Measurements from ENCODE around the gene SMYD3.

DNA sequence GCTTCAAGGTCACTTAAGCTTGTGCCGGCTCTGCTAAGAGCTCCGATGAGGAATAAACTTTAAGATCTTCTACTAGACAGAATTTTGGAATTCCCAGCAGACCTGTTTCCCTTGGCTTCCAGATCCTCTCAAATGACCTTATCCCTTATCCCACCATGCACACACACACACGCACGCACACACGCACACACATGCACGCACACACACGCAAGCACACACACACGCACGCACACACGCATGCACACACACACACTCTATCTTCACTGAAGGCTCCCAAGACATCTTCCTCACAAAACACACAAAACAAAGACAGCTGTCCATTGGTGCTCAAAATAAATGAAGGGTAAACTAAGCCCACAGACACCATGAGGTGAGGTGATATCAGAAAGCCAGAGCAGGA is 692.4 kb downstream of the SMYD3 start:
- TF ChIP-seq MAZ (IDR thresholded peaks at IDR 0.05; ENCODE audit: borderline replicate concordance, low read depth, low read length) (no peak), MAFK (IDR thresholded peaks at IDR 0.05; ENCODE audit: low read depth, low read length) (no peak), POLR2A (IDR thresholded peaks at IDR 0.05; ENCODE audit: low read depth, low read length) (no peak), NFE2L2 (IDR thresholded peaks at IDR 0.05; ENCODE audit: low read depth, low read length) (no peak), RFX5 (IDR thresholded peaks at IDR 0.05; ENCODE audit: low read depth, low read length) (no peak), FOS (IDR thresholded peaks at IDR 0.05; ENCODE audit: low read depth, low read length) (no peak)
- TF ChIP-seq, protein P1, sequence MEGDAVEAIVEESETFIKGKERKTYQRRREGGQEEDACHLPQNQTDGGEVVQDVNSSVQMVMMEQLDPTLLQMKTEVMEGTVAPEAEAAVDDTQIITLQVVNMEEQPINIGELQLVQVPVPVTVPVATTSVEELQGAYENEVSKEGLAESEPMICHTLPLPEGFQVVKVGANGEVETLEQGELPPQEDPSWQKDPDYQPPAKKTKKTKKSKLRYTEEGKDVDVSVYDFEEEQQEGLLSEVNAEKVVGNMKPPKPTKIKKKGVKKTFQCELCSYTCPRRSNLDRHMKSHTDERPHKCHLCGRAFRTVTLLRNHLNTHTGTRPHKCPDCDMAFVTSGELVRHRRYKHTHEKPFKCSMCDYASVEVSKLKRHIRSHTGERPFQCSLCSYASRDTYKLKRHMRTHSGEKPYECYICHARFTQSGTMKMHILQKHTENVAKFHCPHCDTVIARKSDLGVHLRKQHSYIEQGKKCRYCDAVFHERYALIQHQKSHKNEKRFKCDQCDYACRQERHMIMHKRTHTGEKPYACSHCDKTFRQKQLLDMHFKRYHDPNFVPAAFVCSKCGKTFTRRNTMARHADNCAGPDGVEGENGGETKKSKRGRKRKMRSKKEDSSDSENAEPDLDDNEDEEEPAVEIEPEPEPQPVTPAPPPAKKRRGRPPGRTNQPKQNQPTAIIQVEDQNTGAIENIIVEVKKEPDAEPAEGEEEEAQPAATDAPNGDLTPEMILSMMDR (conservative IDR thresholded peaks at IDR 0.05; ENCODE audit: low read depth, low read length): no peak
